K562 (cell line): ENCODE data around the gene CCDC32. TPM values are rescaled to one million over a fixed set of nuclear protein-coding genes. Genes with fewer than 3 reads are reported as not detected.

Experiments
- ATF7 ChIP-seq: fragments of 450-650 bp; IDR thresholded peaks from 2 replicates; pipeline ENCODE4 v1.7.1; 2014; ENCODE audit warnings: mild to moderate bottlenecking, moderate library complexity
- CHCHD3 ChIP-seq: fragments of 250-450 bp; sonication (Bioruptor Pico); IDR thresholded peaks from 2 replicates; pipeline ENCODE4 v2.1.2; 2022; ENCODE audit warnings: mild to moderate bottlenecking
- CHD1 ChIP-seq: fragments of 200-600 bp; sonication (generic); IDR thresholded peaks from one replicate; pipeline ENCODE4 v1.6.1; 2012; ENCODE audit warnings: mild to moderate bottlenecking, moderate library complexity, low read length, inconsistent platforms
- CREB1 ChIP-seq, 2 experiments: sonication (generic) in 1 of 2; formaldehyde crosslinking in 1 of 2; IDR thresholded peaks; 2 replicates each; pipeline versions ENCODE4 v1.6.1 to v1.8.0; 2012 to 2022; ENCODE audit warnings: inconsistent platforms in 1 of 2, mild to moderate bottlenecking in 1 of 2, missing genetic modification reagents in 1 of 2, moderate library complexity in 1 of 2
- EP300 ChIP-seq: IDR thresholded peaks from 2 replicates; pipeline ENCODE4 v1.6.1; 2012; ENCODE audit warnings: low read length, improper control_type of control experiment
- ETS2 ChIP-seq: IDR thresholded peaks from 2 replicates; pipeline ENCODE4 v1.6.1; 2016; ENCODE audit warnings: borderline replicate concordance, missing genetic modification characterization, mild to moderate bottlenecking, moderate library complexity, missing compliant biosample characterization; ENCODE audit not compliant: poor library complexity, severe bottlenecking
- FOXJ3 ChIP-seq: sonication (generic); formaldehyde crosslinking; IDR thresholded peaks from 2 replicates; pipeline ENCODE4 v1.4.0; 2020; ENCODE audit warnings: mild to moderate bottlenecking, missing genetic modification reagents
- MCM3 ChIP-seq: fragments of 450-650 bp; IDR thresholded peaks from 2 replicates; pipeline ENCODE4 v1.6.1; 2016
- NCOA2 ChIP-seq, 2 experiments: fragments of 450-650 bp; IDR thresholded peaks; 2 replicates each; pipeline ENCODE4 v1.6.1; 2018; ENCODE audit warnings: mild to moderate bottlenecking in 2 of 2, moderate library complexity in 1 of 2; ENCODE audit not compliant: partially characterized antibody in 2 of 2
- PHF20 ChIP-seq: fragments of 450-650 bp; IDR thresholded peaks from 2 replicates; pipeline ENCODE4 v1.6.1; 2018; ENCODE audit not compliant: partially characterized antibody
- PHF8 ChIP-seq: fragments of 200-600 bp; sonication (generic); IDR thresholded peaks from 2 replicates; pipeline ENCODE4 v1.6.1; 2012; ENCODE audit warnings: mixed run types, mild to moderate bottlenecking, inconsistent platforms, low read length, moderate library complexity, borderline replicate concordance
- POLR2AphosphoS2 ChIP-seq: IDR thresholded peaks from 2 replicates; pipeline ENCODE4 v1.6.1; 2012; ENCODE audit warnings: low read length, improper control_type of control experiment
- POLR2AphosphoS5 ChIP-seq: IDR thresholded peaks from 2 replicates; pipeline ENCODE4 v1.6.1; 2011; ENCODE audit warnings: mild to moderate bottlenecking, low read depth, low read length, moderate library complexity; ENCODE audit not compliant: control insufficient read depth, insufficient read depth
- RHOXF2B ChIP-seq: fragments of 250-450 bp; sonication (Bioruptor Pico); conservative IDR thresholded peaks from 2 replicates; pipeline ENCODE4 v1.5.1; 2021
- SLC30A9 ChIP-seq: fragments of 250-450 bp; sonication (Bioruptor Pico); IDR thresholded peaks from 2 replicates; pipeline ENCODE4 v1.8.0; 2022; ENCODE audit warnings: mild to moderate bottlenecking, moderate library complexity
- SMARCA5 ChIP-seq: fragments of 450-650 bp; IDR thresholded peaks from 2 replicates; pipeline ENCODE4 v1.6.1; 2016
- SOX6 ChIP-seq: fragments of 450-650 bp; IDR thresholded peaks from 2 replicates; pipeline ENCODE4 v1.6.1; 2014; ENCODE audit warnings: mild to moderate bottlenecking
- TEAD4 ChIP-seq, 2 experiments: sonication (generic) in 1 of 2; formaldehyde crosslinking in 1 of 2; IDR thresholded peaks; 2 replicates each; pipeline versions ENCODE4 v1.6.1 to v1.8.0; 2012 to 2022; ENCODE audit warnings: borderline replicate concordance in 1 of 2, inconsistent platforms in 1 of 2, low read length in 1 of 2, mild to moderate bottlenecking in 1 of 2, missing genetic modification reagents in 1 of 2
- ZNF143 ChIP-seq: sonication (generic); formaldehyde crosslinking; IDR thresholded peaks from 2 replicates; pipeline ENCODE4 v1.9.0; 2022; ENCODE audit warnings: mild to moderate bottlenecking, missing genetic modification reagents
- ZNF253 ChIP-seq: fragments of 250-450 bp; sonication (Bioruptor Pico); conservative IDR thresholded peaks from 2 replicates; pipeline ENCODE4 v1.6.1; 2021; ENCODE audit warnings: mild to moderate bottlenecking
- ZNF584 ChIP-seq: fragments of 200-800 bp; sonication (Bioruptor generic); IDR thresholded peaks from 2 replicates; pipeline ENCODE4 v1.6.1; 2016; ENCODE audit warnings: low read depth, mild to moderate bottlenecking, missing genetic modification characterization, missing compliant biosample characterization
- ZNF655 ChIP-seq: fragments of 250-450 bp; sonication (Bioruptor Pico); IDR thresholded peaks from 2 replicates; pipeline ENCODE4 v1.5.0; 2021
- ZNF780A ChIP-seq: fragments of 250-450 bp; sonication (Bioruptor Pico); IDR thresholded peaks from 2 replicates; pipeline ENCODE4 v1.5.0; 2021; ENCODE audit warnings: mild to moderate bottlenecking
- polyA plus RNA-seq, 8 experiments: library from polyadenylated mRNA; depleted of rRNA in 4 of 8; stranded (reverse) in 5 of 8; unstranded in 3 of 8; fragments of >200 nt; fragmentation: Nextera tagmentation in 2 of 8; fragmentation: Illumina TruSeq in 1 of 8; extraction: Ambion mirVana in 2 of 8; extraction: Trizol in 1 of 8; gene quantifications; 2 replicates each; pipeline versions ENCODE4 v1.2.1 to v1.2.3, GENCODE V29; 2011 to 2014; ENCODE audit warnings: inconsistent platforms in 1 of 8, missing spikeins in 1 of 8
- total RNA-seq, 7 experiments: library from RNA; depleted of rRNA in 6 of 7; stranded (reverse); fragments of >200 nt in 6 of 7; fragmentation: Illumina TruSeq in 2 of 7; extraction: Trizol in 2 of 7; gene quantifications; 2 replicates each; pipeline versions ENCODE4 v1.2.1 to v1.2.3, GENCODE V29; 2011 to 2021; ENCODE audit warnings: low replicate concordance in 1 of 7
- TF ChIP-seq, protein P1 (sequence below): fragments of 250-450 bp; sonication (Bioruptor Pico); IDR thresholded peaks from 2 replicates; pipeline ENCODE4 v1.4.0; 2020; ENCODE audit warnings: borderline replicate concordance
- TF ChIP-seq, protein P2 (sequence below): fragments of 250-450 bp; sonication (Bioruptor Pico); IDR thresholded peaks from 2 replicates; pipeline ENCODE4 v1.5.0; 2020; ENCODE audit warnings: mild to moderate bottlenecking, borderline replicate concordance

CCDC32 gene
- total and polyA plus RNA-seq, 9 of the 15 experiments (the other 6 are each of a cell fraction or from before 2014, with no cell fraction given) = 22.2 to 94.8 (median 37.1) TPM

DNA sequence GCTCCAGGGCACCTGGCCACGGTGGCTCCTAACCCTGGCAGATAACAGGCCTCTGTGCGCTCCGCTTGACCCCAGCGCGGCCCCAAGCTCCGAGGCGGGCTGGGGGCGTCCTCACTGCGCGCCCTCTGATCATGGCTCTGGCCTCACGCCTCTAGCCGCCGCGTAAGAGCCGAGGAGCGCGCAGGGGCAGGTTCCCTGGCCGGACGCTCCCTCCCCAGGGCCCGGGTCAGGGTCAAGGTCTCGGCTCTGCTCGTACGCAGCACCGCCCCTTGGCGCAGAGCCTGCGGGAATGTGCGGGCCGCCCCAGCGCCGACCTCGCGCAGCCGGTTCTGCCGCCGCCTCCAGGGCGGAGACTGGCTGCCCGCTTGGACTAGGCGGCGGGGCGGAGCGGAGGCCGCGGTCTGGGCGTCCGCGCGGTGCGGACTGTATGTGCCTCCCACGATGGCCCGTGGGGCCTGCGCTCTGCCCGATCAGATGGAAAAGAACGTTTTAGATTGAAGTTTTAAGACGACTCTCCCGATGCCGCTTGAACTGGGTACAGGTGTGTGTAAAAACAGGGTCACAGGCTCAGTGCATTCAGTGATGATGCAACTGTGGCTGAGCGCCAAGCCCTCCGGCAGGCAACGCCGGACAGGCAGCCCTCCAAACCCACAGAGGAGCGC lies 53.2 kb downstream of the CCDC32 start (continued):
- peak; percentile 79 for TF ChIP-seq ATF7
- no peak for TF ChIP-seq ZNF655 (CRISPR knock-in tag)
- peak; percentile 48; the same call in 1 of the 2 replicates for TF ChIP-seq TEAD4 (IDR thresholded peaks at IDR 0.05; ENCODE audit: low read length)
- no peak for TF ChIP-seq TEAD4 (CRISPR knock-in tag; IDR thresholded peaks at IDR 0.05; ENCODE audit: borderline replicate concordance)
- TF ChIP-seq ZNF584 = 0 out of 2 replicates have a peak, but pooled peaks have one; percentile 31
- TF ChIP-seq, protein P1, sequence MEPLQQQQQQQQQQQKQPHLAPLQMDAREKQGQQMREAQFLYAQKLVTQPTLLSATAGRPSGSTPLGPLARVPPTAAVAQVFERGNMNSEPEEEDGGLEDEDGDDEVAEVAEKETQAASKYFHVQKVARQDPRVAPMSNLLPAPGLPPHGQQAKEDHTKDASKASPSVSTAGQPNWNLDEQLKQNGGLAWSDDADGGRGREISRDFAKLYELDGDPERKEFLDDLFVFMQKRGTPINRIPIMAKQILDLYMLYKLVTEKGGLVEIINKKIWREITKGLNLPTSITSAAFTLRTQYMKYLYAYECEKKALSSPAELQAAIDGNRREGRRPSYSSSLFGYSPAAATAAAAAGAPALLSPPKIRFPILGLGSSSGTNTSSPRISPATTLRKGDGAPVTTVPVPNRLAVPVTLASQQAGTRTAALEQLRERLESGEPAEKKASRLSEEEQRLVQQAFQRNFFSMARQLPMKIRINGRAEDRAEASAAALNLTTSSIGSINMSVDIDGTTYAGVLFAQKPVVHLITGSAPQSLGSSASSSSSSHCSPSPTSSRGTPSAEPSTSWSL (CRISPR knock-in tag) = no peak
- 0 out of 2 replicates have a peak, but pooled peaks have one; percentile 31 for TF ChIP-seq POLR2AphosphoS5
- TF ChIP-seq SOX6 = peak; percentile 30; the same call in 1 of the 2 replicates
- no peak for TF ChIP-seq POLR2AphosphoS2
- no peak for TF ChIP-seq SMARCA5
- 0 out of 2 replicates have a peak, but pooled peaks have one; percentile 18 for TF ChIP-seq EP300
- TF ChIP-seq, protein P2, sequence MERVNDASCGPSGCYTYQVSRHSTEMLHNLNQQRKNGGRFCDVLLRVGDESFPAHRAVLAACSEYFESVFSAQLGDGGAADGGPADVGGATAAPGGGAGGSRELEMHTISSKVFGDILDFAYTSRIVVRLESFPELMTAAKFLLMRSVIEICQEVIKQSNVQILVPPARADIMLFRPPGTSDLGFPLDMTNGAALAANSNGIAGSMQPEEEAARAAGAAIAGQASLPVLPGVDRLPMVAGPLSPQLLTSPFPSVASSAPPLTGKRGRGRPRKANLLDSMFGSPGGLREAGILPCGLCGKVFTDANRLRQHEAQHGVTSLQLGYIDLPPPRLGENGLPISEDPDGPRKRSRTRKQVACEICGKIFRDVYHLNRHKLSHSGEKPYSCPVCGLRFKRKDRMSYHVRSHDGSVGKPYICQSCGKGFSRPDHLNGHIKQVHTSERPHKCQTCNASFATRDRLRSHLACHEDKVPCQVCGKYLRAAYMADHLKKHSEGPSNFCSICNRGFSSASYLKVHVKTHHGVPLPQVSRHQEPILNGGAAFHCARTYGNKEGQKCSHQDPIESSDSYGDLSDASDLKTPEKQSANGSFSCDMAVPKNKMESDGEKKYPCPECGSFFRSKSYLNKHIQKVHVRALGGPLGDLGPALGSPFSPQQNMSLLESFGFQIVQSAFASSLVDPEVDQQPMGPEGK (CRISPR knock-in tag) = no peak
- no peak for TF ChIP-seq ETS2 (tag)
- no peak for TF ChIP-seq ZNF253
- no peak for TF ChIP-seq MCM3
- no peak for TF ChIP-seq SLC30A9
- no peak for TF ChIP-seq FOXJ3 (CRISPR knock-in tag)
- no peak for TF ChIP-seq NCOA2 (IDR thresholded peaks at IDR 0.05; ENCODE audit: partially characterized antibody in 2 of 2)
- TF ChIP-seq CREB1 (IDR thresholded peaks at IDR 0.05) = no peak
- TF ChIP-seq CREB1 (CRISPR knock-in tag; IDR thresholded peaks at IDR 0.05) = peak; percentile 66
- no peak for TF ChIP-seq ZNF143 (CRISPR knock-in tag)
- TF ChIP-seq CHD1 = peak; percentile 43
- TF ChIP-seq PHF20 = peak; percentile 56
- TF ChIP-seq RHOXF2B = no peak
- TF ChIP-seq CHCHD3 (CRISPR knock-in tag) = no peak
- TF ChIP-seq ZNF780A (CRISPR knock-in tag) = no peak
- peak; percentile 68; the same call in 1 of the 2 replicates for TF ChIP-seq PHF8
